Ascending aorta (tissue), 2 donors: ENCODE measurements around the gene ADORA1. TPM values are rescaled to one million over a fixed set of nuclear protein-coding genes. Genes with fewer than 3 reads are reported as not detected.

Experiments used
- DNase-seq, 2 donors: peaks; one replicate each; pipeline ENCODE4 v3.0.0-alpha.2; 2019; ENCODE audit warnings: low spot score in 2 of 2
- H3K27ac ChIP-seq, 2 donors: fragments of 200-600 bp; sonication (generic); one replicate each; pipeline ENCODE4 v1.5.1; 2016 to 2017; ENCODE audit warnings: mild to moderate bottlenecking in 1 of 2
- H3K27me3 ChIP-seq: fragments of 200-600 bp; sonication (generic); one replicate; pipeline ENCODE4 v1.5.1; 2017
- H3K36me3 ChIP-seq, 2 donors: fragments of 200-600 bp; sonication (generic); one replicate each; pipeline ENCODE4 v1.5.1; 2016
- H3K4me1 ChIP-seq, 2 donors: fragments of 200-600 bp; sonication (generic); one replicate each; pipeline ENCODE4 v1.5.1; 2016 to 2017; ENCODE audit warnings: mild to moderate bottlenecking in 1 of 2
- H3K4me3 ChIP-seq, 2 donors: fragments of 200-600 bp; sonication (generic); one replicate each; pipeline ENCODE4 v1.5.1; 2016 to 2017; ENCODE audit warnings: mild to moderate bottlenecking in 1 of 2
- H3K9me3 ChIP-seq, 2 donors: fragments of 200-600 bp; sonication (generic); one replicate each; pipeline ENCODE4 v1.5.1; 2016
- intact Hi-C: fragments of 100-400 bp; cut with DNase I; formaldehyde crosslinking; loops from one replicate; pipeline ENCODE4 v1.15.1; 2023
- total RNA-seq: library from RNA; depleted of rRNA; stranded (reverse); fragments of >200 nt; gene quantifications from one replicate; pipeline ENCODE4 v1.1.0, GENCODE V29; 2016
- TF ChIP-seq, protein P1 (sequence below), 3 experiments: fragments of 200-600 bp in 2 of 3; fragments of 450-650 bp in 1 of 3; sonication (generic) in 2 of 3; IDR thresholded peaks; one replicate each; pipeline ENCODE4 v1.5.1; 2016 to 2019; ENCODE audit warnings: antibody characterized with exemption in 3 of 3, mild to moderate bottlenecking in 1 of 3, moderate library complexity in 1 of 3

ADORA1 gene
- total RNA-seq, 1 donor from 2014 or later = 2.0 TPM

GRCh38 chr1:203171341-203172183 lies 44.0 kb downstream of the ADORA1 start:
- intact Hi-C loops = loop anchor here (1.0 kb wide), 1 partner anchor 132 kb away; no protein-coding TSS in a partner anchor
- TF ChIP-seq, protein P1, sequence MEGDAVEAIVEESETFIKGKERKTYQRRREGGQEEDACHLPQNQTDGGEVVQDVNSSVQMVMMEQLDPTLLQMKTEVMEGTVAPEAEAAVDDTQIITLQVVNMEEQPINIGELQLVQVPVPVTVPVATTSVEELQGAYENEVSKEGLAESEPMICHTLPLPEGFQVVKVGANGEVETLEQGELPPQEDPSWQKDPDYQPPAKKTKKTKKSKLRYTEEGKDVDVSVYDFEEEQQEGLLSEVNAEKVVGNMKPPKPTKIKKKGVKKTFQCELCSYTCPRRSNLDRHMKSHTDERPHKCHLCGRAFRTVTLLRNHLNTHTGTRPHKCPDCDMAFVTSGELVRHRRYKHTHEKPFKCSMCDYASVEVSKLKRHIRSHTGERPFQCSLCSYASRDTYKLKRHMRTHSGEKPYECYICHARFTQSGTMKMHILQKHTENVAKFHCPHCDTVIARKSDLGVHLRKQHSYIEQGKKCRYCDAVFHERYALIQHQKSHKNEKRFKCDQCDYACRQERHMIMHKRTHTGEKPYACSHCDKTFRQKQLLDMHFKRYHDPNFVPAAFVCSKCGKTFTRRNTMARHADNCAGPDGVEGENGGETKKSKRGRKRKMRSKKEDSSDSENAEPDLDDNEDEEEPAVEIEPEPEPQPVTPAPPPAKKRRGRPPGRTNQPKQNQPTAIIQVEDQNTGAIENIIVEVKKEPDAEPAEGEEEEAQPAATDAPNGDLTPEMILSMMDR (IDR thresholded peaks at IDR 0.05) = no peak
- no peak for DNase-seq
- Histone ChIP-seq H3K27me3 (no peaks in the 10 kb centered on the region), H3K4me3 (no peak overlapping the region), H3K27ac (no peak overlapping the region), H3K9me3 (no peaks in the 10 kb centered on the region), H3K4me1 (no peaks in the 10 kb centered on the region), H3K36me3 (no peaks in the 10 kb centered on the region)

GRCh38 chr1:203172184-203173010 lies 44.9 kb downstream of the ADORA1 start:
- Histone ChIP-seq H3K9me3 (no peaks in the 10 kb centered on the region), H3K27me3 (no peaks in the 10 kb centered on the region), H3K36me3 (no peaks in the 10 kb centered on the region), H3K4me3 (no peak overlapping the region), H3K4me1 (no peaks in the 10 kb centered on the region), H3K27ac (no peak overlapping the region)
- intact Hi-C loops = loop anchor here (1.0 kb wide), 1 partner anchor 133 kb away; no protein-coding TSS in a partner anchor
- DNase-seq = no peak
- TF ChIP-seq, protein P1 (IDR thresholded peaks at IDR 0.05) = peak; percentile 57 to 68 (median 58)

- Histone ChIP-seq H3K9me3 (no peaks in the 10 kb centered on the region), H3K27me3 (no peaks in the 10 kb centered on the region), H3K36me3 (no peaks in the 10 kb centered on the region), H3K4me3 (no peak overlapping the region), H3K27ac (no peak overlapping the region), H3K4me1 (no peaks in the 10 kb centered on the region)
- intact Hi-C loops = no loop called here
- TF ChIP-seq, protein P1 (IDR thresholded peaks at IDR 0.05) = no peak
- no peak for DNase-seq
Measured at GRCh38 chr1:203173011-203173555, 45.6 kb downstream of the ADORA1 start.

DNA sequence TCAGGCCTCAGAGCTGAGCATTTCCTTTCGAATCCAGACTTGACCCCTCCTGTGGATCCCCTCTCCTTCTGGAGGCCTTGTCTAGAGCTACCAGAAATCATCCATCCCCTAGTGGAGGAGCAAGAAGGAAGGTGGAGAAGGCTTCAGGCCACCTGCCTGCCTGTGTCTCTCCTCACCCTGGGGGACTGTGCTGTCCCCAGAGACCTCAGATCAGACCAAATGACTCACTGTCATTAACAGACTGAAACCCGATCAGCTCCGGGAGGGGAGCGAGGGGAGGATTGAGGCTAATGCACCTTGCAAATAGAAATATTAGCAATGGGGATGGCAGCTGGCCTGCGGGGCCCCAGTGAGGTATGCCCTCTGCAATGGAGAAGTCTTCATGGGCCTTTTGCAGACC lies 46.0 kb downstream of the ADORA1 start:
- Histone ChIP-seq H3K4me3 (no peak overlapping the region), H3K27ac (no peak overlapping the region), H3K9me3 (no peaks in the 10 kb centered on the region), H3K4me1 (no peaks in the 10 kb centered on the region), H3K36me3 (no peaks in the 10 kb centered on the region), H3K27me3 (no peaks in the 10 kb centered on the region)
- TF ChIP-seq, protein P1 (IDR thresholded peaks at IDR 0.05) = no peak
- intact Hi-C loops = no loop called here
- DNase-seq = no peak

DNA sequence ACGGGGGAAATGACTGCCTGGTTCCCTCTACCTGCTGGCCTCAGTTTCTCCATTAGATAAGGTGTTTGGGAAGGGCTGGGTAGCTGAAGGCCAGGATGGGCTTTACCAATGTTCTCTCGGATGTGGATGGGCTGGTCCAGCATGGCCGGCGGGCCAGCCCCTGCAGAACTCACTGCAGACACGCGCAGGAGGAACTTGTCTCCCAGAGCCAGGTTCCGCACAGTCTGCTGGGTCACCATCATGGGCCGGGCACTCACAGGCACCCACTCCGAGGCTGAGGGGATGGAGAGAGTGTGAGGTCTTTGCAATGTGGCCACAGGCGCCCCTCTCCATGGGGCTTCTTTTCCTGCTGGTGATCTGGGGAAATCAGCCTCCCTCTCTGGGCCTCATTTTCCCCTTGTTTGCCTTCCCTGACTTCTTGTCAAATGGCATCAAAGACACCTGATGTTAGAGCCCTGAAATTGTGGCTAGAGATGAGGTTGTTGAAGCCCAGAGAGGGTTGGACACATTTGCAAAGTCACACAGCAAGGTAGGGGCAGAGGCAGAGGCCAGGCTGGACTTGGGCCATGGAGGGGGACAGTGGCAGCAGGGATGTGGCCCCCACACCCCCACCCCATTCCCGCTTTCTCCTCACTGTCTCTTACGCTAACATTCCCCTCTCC lies 46.9 kb downstream of the ADORA1 start:
- Histone ChIP-seq H3K4me3 (no peak overlapping the region), H3K27me3 (no peaks in the 10 kb centered on the region), H3K36me3 (no peaks in the 10 kb centered on the region), H3K4me1 (no peaks in the 10 kb centered on the region), H3K9me3 (no peaks in the 10 kb centered on the region), H3K27ac (no peak overlapping the region)
- intact Hi-C loops = no loop called here
- no peak for DNase-seq
- TF ChIP-seq, protein P1 (IDR thresholded peaks at IDR 0.05) = no peak
